GM21526 (cell line): ENCODE measurements around the gene AOAH.
"Not testable (repeated sequence)": the region's sequence is repeated elsewhere in the genome, so short reads cannot be mapped to it uniquely, and the experiment has no call there.

Experiments
- ATAC-seq: cut with Tn5 transposase; IDR thresholded peaks from one replicate; pipeline ENCODE4 v1.9.1; 2021; ENCODE audit warnings: moderate library complexity; ENCODE audit not compliant: unreplicated experiment, low FRiP score

The AOAH gene

DNA sequence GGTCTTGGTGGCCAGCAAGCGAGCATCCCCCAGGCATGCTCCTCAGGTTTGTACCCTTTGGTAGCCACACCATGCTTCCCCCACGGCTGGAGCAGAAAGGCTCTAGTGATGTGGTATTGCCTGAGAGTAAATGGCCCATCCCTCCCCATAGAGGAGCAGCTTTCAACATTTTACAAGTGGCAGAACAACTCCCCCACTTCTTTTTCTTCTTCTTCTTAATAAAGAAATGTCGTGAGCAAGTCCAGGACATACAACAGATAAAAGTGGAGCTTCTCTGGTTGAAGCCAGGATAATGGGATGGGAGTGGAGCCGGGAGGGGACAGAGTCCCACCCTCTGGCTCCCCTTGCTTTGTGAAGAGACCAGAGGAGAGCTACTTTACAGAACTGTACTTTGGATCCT is 203.2 kb downstream of the AOAH start:
- ATAC-seq = no peak

GRCh38 chr7:36515847-36516246 is 208.4 kb downstream of the AOAH start:
- ATAC-seq = no peak

DNA sequence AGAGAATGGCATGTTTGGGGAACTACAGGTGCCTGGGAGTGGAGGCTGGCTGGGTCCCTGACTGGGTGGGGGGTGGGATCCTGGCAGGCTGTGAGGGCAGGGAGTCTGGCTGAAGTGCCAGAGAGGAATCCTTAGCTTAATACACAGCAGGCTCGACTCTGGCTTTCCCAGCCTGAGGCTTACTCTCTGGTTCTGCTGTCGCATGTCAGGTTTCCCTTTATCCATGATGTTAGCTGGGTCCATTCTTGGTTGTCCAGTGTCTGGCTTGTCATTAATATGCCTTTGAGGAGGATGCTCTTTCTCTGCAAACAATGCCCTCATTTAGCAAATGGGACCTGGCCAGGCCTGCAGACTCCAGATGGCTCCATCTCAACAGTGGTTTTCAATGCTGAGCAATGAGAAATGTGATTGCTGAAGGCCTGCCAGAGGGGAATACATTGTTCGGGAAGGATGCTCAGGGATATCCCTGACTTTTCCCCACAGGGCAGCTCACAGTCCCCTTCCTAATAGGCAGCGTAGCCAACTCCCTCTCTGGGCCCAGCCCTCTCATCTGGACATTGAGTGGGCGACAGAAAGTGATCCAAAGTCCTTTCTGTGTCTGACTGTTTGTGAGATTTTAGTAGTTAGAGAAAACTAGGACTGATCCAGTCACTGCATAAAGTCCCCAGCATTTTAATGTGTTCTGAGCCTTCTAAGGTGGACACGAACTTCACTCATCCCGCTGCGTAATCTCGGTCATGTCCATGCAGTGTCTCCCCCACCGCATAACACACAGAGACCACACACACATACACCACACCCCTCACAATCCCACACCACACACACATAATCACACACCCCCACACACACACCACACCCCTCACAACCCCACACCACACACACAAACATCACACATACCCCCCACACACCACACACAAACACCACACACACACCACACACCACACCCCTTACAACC is 209.7 kb downstream of the AOAH start:
- ATAC-seq = no peak

GRCh38 chr7:36513393-36513792 is 210.9 kb downstream of the AOAH start:
- ATAC-seq = no peak

DNA sequence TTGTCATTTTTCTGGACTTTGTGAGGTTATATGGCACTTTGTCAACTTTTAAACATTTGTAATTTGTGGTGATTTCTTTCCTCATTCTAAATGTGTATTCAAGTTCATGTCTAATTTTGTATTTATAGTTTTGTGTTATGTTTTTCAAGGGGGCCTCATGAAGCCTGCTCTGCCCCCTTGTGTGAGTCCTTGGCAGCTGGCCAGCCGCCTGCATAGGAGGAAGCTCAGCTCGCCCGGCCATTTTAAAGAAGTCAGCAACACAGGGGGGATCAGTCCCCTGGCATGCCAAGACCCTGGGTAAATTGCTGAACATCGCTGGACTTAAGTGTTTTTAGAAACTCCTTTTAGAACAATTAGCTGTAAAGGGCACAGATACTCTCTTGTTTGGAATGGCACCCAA is 211.7 kb downstream of the AOAH start:
- no peak for ATAC-seq

- no peak for ATAC-seq
Measured at GRCh38 chr7:36509962-36510361, 214.3 kb downstream of the AOAH start.

GRCh38 chr7:36507475-36508440 is 216.5 kb downstream of the AOAH start:
- no peak for ATAC-seq

DNA sequence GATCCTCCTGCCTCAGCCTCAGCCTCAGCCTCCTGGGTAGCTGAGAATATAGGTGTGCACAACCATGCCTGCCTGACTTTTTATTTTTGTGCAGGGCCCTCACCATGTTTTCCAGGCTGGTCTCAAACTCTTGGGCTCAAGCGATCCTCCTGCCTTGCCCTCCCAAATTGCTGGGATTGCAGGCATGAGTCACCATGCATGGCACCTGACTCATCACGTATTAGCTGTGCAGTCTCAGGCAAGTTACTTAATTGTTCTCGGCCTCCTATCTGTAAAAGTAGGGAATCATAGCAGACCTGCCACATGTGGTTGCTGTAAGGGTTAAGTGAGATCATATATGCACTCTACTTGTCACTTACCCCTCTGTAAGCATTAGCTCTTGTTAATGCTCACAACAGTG is 217.5 kb downstream of the AOAH start:
- ATAC-seq = no peak

GRCh38 chr7:36506130-36506798 is 218.0 kb downstream of the AOAH start:
- no peak for ATAC-seq

- ATAC-seq = not testable (repeated sequence)
Measured at GRCh38 chr7:36504617-36505016, 219.7 kb downstream of the AOAH start.

DNA sequence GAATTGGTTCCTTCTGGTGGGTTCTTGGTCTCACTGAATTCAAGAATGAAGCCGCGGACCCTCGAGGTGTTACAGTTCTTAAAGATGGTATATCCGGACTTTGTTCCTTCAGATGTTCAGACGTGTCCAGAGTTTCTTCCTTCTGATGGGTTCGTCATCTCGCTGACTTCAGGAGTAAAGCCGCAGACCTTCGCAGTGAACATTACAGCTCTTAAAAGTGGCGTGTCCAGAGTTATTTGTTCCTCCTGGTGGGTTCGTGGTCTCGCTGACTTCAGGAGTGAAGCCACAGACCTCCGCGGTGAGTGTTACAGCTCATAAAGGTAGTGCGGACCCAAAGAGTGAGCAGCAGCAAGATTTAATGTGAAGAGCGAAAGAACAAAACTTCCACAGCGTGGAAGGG is 220.1 kb downstream of the AOAH start:
- not testable (repeated sequence) for ATAC-seq

DNA sequence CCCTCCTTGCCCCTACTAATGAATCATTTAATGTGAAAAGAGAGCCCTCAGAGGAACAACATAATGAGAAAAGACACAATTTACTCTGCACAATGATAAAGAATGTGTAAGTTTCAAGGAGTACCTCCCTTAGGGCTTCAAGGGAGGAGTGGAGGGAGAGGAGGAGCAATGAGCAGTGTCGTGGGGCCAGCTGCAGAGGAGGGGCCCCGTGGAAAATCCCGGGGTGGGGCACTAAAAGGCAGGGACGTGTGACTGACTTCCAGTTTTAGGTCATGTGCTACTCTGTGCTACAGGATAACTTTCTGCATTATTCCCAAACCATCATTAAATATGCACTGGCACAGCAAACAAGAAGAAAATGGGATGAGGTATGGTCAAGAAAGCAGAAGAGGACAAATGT is 226.5 kb downstream of the AOAH start:
- no peak for ATAC-seq

DNA sequence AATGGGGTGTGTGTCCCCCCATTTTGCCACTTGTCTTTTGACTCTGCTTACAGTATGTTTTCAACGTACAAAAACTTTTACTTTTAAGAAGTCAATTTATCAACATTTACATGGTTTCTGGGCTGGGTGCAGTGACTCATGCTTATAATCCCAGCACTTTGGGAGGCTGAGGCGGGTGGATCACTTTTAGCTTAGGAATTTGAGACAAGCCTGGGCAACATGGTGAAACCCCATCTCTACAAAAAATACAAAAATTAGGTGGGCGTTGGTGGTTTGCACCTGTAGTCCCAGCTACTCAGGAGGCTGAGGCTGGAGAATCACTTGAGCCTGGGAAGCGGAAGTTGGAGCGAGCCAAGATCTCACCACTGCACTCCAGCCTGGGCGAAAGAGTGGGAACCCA is 227.1 kb downstream of the AOAH start:
- not testable (repeated sequence) for ATAC-seq

DNA sequence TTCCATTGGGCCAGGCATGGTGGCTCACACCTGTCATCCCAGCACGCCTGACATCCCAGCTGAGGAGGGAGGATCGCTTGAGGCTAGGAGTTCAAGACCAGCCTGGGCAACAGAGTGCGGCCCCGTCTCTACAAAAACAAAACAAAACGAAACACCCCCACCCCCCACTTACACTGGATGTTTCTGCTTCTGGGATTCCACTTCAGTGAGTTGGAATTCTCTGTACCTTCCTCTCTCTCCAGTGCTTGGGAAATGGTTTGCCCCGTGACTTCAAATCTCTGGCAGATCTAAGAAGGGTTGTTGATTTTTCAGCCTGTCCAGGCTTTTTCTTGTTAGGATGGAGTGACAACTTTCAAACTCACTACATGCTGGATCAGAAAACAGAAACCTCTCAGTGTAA is 227.7 kb downstream of the AOAH start:
- no peak for ATAC-seq

- no peak for ATAC-seq
Measured at GRCh38 chr7:36491317-36491716, 233.0 kb downstream of the AOAH start.

GRCh38 chr7:36490419-36490830 is 233.9 kb downstream of the AOAH start:
- no peak for ATAC-seq

DNA sequence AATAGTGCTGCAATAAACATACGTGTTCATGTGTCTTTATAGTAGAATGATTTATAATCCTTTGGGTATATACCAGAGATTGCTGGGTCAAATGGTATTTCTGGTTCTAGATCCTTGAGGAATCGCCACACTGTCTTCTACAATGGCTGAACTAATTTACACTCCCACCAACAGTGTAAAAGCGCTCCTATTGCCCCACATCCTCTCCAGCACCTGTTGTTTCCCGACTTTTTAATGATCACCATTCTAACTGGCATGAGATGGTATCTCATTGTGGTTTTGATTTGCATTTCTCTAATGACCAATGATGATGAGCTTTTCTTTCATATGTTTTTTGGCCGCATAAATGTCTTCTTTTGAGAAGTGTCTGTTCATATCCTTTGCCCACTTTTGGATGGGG is 235.6 kb downstream of the AOAH start:
- ATAC-seq = not testable (repeated sequence)

DNA sequence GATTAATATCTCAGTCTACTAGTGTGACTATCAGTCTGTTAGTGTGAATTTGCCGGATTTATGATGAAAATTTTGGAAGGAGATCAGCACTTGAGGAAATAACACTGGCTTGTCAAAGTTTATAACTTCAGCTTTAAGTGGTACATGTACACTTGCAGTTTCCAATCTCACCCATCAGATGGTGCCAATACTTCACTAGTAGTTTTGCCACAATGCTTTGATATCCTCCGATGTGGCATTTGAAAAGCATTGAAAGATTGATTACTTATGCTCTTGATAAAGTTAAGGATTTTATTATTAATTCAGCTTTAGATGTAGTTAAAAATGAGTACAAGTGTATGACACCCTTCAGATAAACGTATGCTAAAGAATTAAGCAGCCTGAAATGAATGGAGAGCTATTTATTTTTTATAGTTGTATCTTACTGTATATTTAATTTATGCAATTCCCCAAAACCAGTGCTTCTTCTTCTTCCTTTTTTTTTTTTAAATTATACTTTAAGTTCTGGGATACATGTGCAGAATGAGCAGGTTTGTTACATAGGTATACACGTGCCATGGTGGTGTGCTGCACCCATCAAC is 236.4 kb downstream of the AOAH start:
- ATAC-seq = no peak

GRCh38 chr7:36486336-36486735 is 238.0 kb downstream of the AOAH start:
- ATAC-seq = no peak

DNA sequence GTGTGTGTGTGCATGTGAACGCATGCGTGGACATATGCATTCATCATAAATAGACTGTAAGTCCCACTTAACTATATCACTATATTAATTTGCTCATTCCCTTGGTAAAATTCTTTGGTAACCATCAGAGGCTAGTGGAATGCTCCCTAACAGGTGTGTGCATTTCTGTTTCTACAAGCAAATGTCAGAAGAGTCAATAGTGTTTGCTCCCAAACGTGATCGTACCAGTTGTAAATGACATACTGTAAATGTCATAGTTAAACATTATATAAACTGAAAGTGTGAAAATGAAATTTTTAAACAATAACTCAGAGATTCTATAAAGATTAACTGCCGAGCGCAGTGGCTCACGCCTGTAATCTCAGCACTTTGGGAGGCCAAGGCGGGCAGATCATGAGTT is 240.0 kb downstream of the AOAH start:
- ATAC-seq = no peak
